Measurements from ENCODE around the gene RETREG3. TPM values are rescaled to one million over a fixed set of nuclear protein-coding genes. Genes with fewer than 3 reads are reported as not detected.

Gene RETREG3
- total and polyA plus RNA-seq, 2 of the 13 experiments (the other 11 are each of a cell fraction or from before 2014, with no cell fraction given), result 47.0 to 55.8 TPM

DNA sequence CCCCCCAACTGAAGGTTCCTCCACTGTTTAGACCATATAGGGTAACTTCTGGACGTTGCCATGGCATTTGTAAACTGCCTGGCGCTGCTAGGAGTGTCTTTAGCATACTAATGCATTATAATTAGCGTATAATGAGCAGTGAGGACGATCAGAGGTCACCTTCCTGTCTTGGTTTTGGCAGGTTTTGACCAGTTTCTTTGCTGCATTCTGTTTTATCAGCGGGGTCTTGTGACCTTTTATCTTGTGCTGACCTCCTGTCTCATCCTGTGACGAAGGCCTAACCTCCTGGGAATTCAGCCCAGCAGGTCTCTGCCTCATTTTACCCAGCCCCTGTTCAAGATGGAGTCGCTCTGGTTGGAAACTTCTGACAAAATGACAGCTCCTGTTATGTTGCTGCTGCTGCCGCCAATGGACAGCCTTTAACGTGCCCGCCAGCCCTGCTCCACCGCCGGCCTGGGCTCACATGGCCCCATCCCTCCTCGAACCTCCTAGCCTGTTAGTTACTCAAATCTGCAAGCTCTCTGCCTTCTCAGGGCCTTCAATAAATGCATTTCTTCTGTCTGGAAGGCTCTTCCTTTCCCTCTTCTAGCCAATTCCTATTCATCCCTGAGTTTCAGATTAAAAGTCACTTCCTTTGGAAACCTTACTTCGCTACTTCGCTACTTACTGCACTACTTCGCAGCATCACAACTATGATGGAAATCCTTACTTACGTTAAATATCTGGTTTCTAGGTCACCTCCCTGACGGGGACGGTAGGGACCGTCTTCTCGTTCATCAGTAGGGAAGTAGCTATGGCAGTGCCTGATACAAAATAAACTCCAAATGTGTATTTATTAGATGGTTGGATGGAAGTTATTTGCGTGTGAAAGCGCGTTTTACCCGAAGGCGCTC lies 73.8 kb downstream of the RETREG3 start (continued):
- no peak; the same call in 1 of the 2 replicates for TF ChIP-seq SMAD1 (CRISPR knock-in tag; IDR thresholded peaks at IDR 0.05; ENCODE audit: borderline replicate concordance, low read depth)
- 0 out of 2 replicates have a peak, but pooled peaks have one; percentile 21 for TF ChIP-seq PRDM10 (CRISPR knock-in tag; IDR thresholded peaks at IDR 0.05; ENCODE audit: low read depth)
- no peak for TF ChIP-seq KDM2A (CRISPR knock-in tag; IDR thresholded peaks at IDR 0.05; ENCODE audit: borderline replicate concordance, low read depth)
- no peak for TF ChIP-seq ZSCAN21 (CRISPR knock-in tag; IDR thresholded peaks at IDR 0.05; ENCODE audit: borderline replicate concordance)
- TF ChIP-seq ZNF576 (CRISPR knock-in tag; IDR thresholded peaks at IDR 0.05), result peak; percentile 58; the same call in 1 of the 2 replicates
- TF ChIP-seq SIX1 (CRISPR knock-in tag; IDR thresholded peaks at IDR 0.05; ENCODE audit: borderline replicate concordance), result no peak
- TF ChIP-seq ZNF503 (CRISPR knock-in tag; IDR thresholded peaks at IDR 0.05), result 0 out of 2 replicates have a peak, but pooled peaks have one; percentile 31
- no peak for TF ChIP-seq TCF12 (IDR thresholded peaks at IDR 0.05)
- TF ChIP-seq TCF12 (CRISPR knock-in tag; IDR thresholded peaks at IDR 0.05), result no peak
- TF ChIP-seq ZNF619 (CRISPR knock-in tag; IDR thresholded peaks at IDR 0.05), result no peak
- no peak for TF ChIP-seq ZNF883 (CRISPR knock-in tag; IDR thresholded peaks at IDR 0.05; ENCODE audit: not compliant biosample characterization)
- no peak for TF ChIP-seq DMAP1 (CRISPR knock-in tag; IDR thresholded peaks at IDR 0.05)
- TF ChIP-seq ZBTB8A (CRISPR knock-in tag; IDR thresholded peaks at IDR 0.05; ENCODE audit: borderline replicate concordance, low read depth), result no peak
- TF ChIP-seq SUZ12 (IDR thresholded peaks at IDR 0.05; ENCODE audit: low read depth, low read length), result no peak
- no peak for TF ChIP-seq CREB1 (IDR thresholded peaks at IDR 0.05)
- TF ChIP-seq CREB1 (CRISPR knock-in tag; IDR thresholded peaks at IDR 0.05), result no peak
- no peak for TF ChIP-seq MBD4 (IDR thresholded peaks at IDR 0.05; ENCODE audit: borderline replicate concordance, low read length)
- TF ChIP-seq ZNF350 (CRISPR knock-in tag; IDR thresholded peaks at IDR 0.05; ENCODE audit: borderline replicate concordance, low read depth), result peak; percentile 2
- TF ChIP-seq RXRB (CRISPR knock-in tag; IDR thresholded peaks at IDR 0.05; ENCODE audit: borderline replicate concordance), result no peak
- no peak for TF ChIP-seq ZNF20 (CRISPR knock-in tag; IDR thresholded peaks at IDR 0.05)
- no peak for TF ChIP-seq HMG20B (CRISPR knock-in tag; conservative IDR thresholded peaks at IDR 0.05)
- no peak for TF ChIP-seq NR3C1 (CRISPR knock-in tag; IDR thresholded peaks at IDR 0.05)
- TF ChIP-seq ZNF672 (CRISPR knock-in tag; IDR thresholded peaks at IDR 0.05), result no peak
- no peak for TF ChIP-seq NFKB2 (CRISPR knock-in tag; IDR thresholded peaks at IDR 0.05; ENCODE audit: borderline replicate concordance)
- TF ChIP-seq XBP1 (CRISPR knock-in tag; IDR thresholded peaks at IDR 0.05), result no peak
- TF ChIP-seq HCFC1 (IDR thresholded peaks at IDR 0.05; ENCODE audit: low read depth, low read length), result no peak
- TF ChIP-seq ZNF7 (CRISPR knock-in tag; IDR thresholded peaks at IDR 0.05), result no peak

Data from HepG2 (cell line).